Measurements from ENCODE around the gene ILDR2.

The ILDR2 gene

GRCh38 chr1:166975361-166976129 lies at the start of gene ILDR2:
Gene ILDR2 (minus strand): TSS chr1:166975540. CDS start chr1:166975268, 272 bp downstream.
- DNase-seq: no peak

- DNase-seq: no peak
These were observed 47.0 kb upstream of the ILDR2 start for GRCh38 chr1:167022384-167022783.

GRCh38 chr1:167016100-167016750 lies 40.9 kb upstream of the ILDR2 start:
- no peak for DNase-seq

GRCh38 chr1:167013108-167013929 lies 38.0 kb upstream of the ILDR2 start:
- no peak for DNase-seq

- no peak for DNase-seq
These were observed 37.2 kb upstream of the ILDR2 start for GRCh38 chr1:167012570-167012969.

GRCh38 chr1:167011560-167012191 lies 36.3 kb upstream of the ILDR2 start:
- DNase-seq: no peak

GRCh38 chr1:167003711-167004110 lies 28.4 kb upstream of the ILDR2 start:
- DNase-seq: no peak

GRCh38 chr1:167002354-167002753 lies 27.0 kb upstream of the ILDR2 start:
- no peak for DNase-seq

- no peak for DNase-seq
These were observed 25.2 kb upstream of the ILDR2 start for GRCh38 chr1:167000546-167000945.

GRCh38 chr1:166999500-167000055 lies 24.2 kb upstream of the ILDR2 start:
- DNase-seq: no peak

GRCh38 chr1:166999075-166999474 lies 23.7 kb upstream of the ILDR2 start:
- no peak for DNase-seq

- DNase-seq: no peak
These were observed 13.7 kb upstream of the ILDR2 start, which contains the start of gene MAEL for GRCh38 chr1:166988974-166989515. Gene MAEL (plus strand): TSS chr1:166989280. CDS start chr1:166989353, 73 bp downstream.

GRCh38 chr1:166981589-166981988 lies 6.2 kb upstream of the ILDR2 start:
- DNase-seq: no peak

- DNase-seq: no peak
These were observed 5.5 kb upstream of the ILDR2 start for GRCh38 chr1:166980818-166981217.

- DNase-seq: no peak
These were observed 5.0 kb upstream of the ILDR2 start for GRCh38 chr1:166980383-166980782.

- no peak for DNase-seq
These were observed 3.5 kb upstream of the ILDR2 start for GRCh38 chr1:166978821-166979220.

GRCh38 chr1:166977951-166978350 lies 2.6 kb upstream of the ILDR2 start:
- no peak for DNase-seq

- DNase-seq: no peak
These were observed 544 bp downstream of the ILDR2 start for GRCh38 chr1:166974647-166975345.

GRCh38 chr1:166972826-166973225 lies 2.5 kb downstream of the ILDR2 start:
- DNase-seq: no peak

GRCh38 chr1:166972193-166972592 lies 3.1 kb downstream of the ILDR2 start:
- no peak for DNase-seq

- no peak for DNase-seq
These were observed 4.1 kb downstream of the ILDR2 start for GRCh38 chr1:166971252-166971651.

Measured in DMS79 (cell line).